Ascending aorta (tissue), 2 donors: ENCODE results near the gene PAIP1. TPM values are rescaled to one million over a fixed set of nuclear protein-coding genes. Genes with fewer than 3 reads are reported as not detected.

Experiments
- DNase-seq, 2 donors: peaks; one replicate each; pipeline ENCODE4 v3.0.0-alpha.2; 2019; ENCODE audit warnings: low spot score in 2 of 2
- H3K27ac ChIP-seq, 2 donors: fragments of 200-600 bp; sonication (generic); one replicate each; pipeline ENCODE4 v1.5.1; 2016 to 2017; ENCODE audit warnings: mild to moderate bottlenecking in 1 of 2
- H3K27me3 ChIP-seq: fragments of 200-600 bp; sonication (generic); one replicate; pipeline ENCODE4 v1.5.1; 2017
- H3K36me3 ChIP-seq, 2 donors: fragments of 200-600 bp; sonication (generic); one replicate each; pipeline ENCODE4 v1.5.1; 2016
- H3K4me1 ChIP-seq, 2 donors: fragments of 200-600 bp; sonication (generic); one replicate each; pipeline ENCODE4 v1.5.1; 2016 to 2017; ENCODE audit warnings: mild to moderate bottlenecking in 1 of 2
- H3K4me3 ChIP-seq, 2 donors: fragments of 200-600 bp; sonication (generic); one replicate each; pipeline ENCODE4 v1.5.1; 2016 to 2017; ENCODE audit warnings: mild to moderate bottlenecking in 1 of 2
- H3K9me3 ChIP-seq, 2 donors: fragments of 200-600 bp; sonication (generic); one replicate each; pipeline ENCODE4 v1.5.1; 2016
- intact Hi-C: fragments of 100-400 bp; cut with DNase I; formaldehyde crosslinking; loops from one replicate; pipeline ENCODE4 v1.15.1; 2023
- total RNA-seq: library from RNA; depleted of rRNA; stranded (reverse); fragments of >200 nt; gene quantifications from one replicate; pipeline ENCODE4 v1.1.0, GENCODE V29; 2016
- TF ChIP-seq, protein P1 (sequence below), 3 experiments: fragments of 200-600 bp in 2 of 3; fragments of 450-650 bp in 1 of 3; sonication (generic) in 2 of 3; IDR thresholded peaks; one replicate each; pipeline ENCODE4 v1.5.1; 2016 to 2019; ENCODE audit warnings: antibody characterized with exemption in 3 of 3, mild to moderate bottlenecking in 1 of 3, moderate library complexity in 1 of 3

PAIP1 gene, protein sequence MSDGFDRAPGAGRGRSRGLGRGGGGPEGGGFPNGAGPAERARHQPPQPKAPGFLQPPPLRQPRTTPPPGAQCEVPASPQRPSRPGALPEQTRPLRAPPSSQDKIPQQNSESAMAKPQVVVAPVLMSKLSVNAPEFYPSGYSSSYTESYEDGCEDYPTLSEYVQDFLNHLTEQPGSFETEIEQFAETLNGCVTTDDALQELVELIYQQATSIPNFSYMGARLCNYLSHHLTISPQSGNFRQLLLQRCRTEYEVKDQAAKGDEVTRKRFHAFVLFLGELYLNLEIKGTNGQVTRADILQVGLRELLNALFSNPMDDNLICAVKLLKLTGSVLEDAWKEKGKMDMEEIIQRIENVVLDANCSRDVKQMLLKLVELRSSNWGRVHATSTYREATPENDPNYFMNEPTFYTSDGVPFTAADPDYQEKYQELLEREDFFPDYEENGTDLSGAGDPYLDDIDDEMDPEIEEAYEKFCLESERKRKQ
- total RNA-seq = 93.6 TPM

DNA sequence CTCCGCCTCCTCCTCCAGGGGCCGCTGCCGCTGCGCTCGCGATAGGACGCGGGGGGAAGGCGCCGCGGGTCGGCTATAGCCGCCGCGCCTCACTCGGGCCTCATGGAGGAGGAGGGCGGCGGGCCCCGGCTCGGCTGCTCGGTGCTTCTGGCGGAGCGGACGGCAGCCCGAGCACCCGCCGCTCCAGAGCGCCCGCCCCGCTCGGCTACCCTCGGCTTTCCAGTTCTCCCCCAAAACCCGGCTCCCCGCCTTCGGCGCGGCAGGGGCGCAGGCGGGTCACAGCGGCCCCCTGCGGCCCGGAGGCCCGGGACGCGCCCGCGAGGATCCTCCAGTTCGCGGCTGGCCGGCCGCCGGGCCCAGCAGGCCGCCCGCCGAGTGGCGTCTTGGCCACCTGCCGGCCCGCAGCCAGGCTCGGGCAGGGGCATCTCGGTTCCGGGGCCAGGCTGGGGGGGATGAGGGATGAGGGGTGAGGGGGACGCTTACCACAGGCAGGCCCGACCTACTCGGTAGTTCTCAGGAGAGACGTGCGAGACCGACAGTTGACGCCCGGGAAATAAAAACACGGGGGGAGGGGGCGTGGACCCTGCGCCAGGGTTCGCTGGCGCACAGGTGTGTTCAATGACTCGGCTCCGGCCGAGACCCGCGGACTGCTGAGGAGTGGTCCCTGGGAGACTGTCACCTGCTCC lies at the start of gene PAIP1:
PAIP1 (minus strand) TSS at position 221 of the 686 bp plus-strand sequence. CDS start 231 bp downstream, outside the sequence.
- intact Hi-C loops = loop anchor here (1.0 to 5.0 kb wide), 4 partner anchors 42 to 1252 kb away; partner anchors contain the start of genes C5orf34, MRPS30 and TMEM267
- peak; percentile 9 to 88 for DNase-seq
- Histone ChIP-seq H3K27ac (peak within 1 kb of the TSS; percentile 96), H3K4me3 (peak within 1 kb of the TSS; percentile 79 to 90), H3K36me3 (peaks cover 2 to 4% of the 10 kb centered on the region in 2 donors), H3K27me3 (no peaks in the 10 kb centered on the region), H3K9me3 (no peaks in the 10 kb centered on the region), H3K4me1 (peaks cover 2 to 25% of the 10 kb centered on the region in 2 donors)
- TF ChIP-seq, protein P1, sequence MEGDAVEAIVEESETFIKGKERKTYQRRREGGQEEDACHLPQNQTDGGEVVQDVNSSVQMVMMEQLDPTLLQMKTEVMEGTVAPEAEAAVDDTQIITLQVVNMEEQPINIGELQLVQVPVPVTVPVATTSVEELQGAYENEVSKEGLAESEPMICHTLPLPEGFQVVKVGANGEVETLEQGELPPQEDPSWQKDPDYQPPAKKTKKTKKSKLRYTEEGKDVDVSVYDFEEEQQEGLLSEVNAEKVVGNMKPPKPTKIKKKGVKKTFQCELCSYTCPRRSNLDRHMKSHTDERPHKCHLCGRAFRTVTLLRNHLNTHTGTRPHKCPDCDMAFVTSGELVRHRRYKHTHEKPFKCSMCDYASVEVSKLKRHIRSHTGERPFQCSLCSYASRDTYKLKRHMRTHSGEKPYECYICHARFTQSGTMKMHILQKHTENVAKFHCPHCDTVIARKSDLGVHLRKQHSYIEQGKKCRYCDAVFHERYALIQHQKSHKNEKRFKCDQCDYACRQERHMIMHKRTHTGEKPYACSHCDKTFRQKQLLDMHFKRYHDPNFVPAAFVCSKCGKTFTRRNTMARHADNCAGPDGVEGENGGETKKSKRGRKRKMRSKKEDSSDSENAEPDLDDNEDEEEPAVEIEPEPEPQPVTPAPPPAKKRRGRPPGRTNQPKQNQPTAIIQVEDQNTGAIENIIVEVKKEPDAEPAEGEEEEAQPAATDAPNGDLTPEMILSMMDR (IDR thresholded peaks at IDR 0.05) = peak in 2 of 3 experiments; percentile 48 to 65

DNA sequence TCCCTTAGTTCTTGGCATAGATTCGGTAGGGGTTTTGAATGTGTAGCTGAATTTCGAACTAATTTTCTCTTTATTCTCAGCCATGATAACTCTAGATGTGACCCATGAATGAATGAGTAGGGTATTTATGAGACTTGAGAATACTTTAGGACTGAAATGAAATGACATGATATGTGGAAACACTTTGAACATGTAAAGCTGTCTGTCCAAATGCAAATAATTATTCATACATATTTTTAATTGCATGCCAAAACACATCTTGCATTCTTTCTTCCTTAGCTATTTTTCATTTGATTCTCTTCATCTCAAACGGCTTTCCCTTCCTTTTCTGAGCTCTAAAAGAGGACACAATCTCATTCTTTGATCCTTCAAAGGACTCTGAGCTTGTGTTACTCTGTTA lies 49.5 kb upstream of the PAIP1 start:
- DNase-seq = no peak
- no peak overlapping the region for H3K4me3 ChIP-seq
- H3K9me3 ChIP-seq = no peaks in the 10 kb centered on the region
- H3K27ac ChIP-seq = no peak overlapping the region
- H3K4me1 ChIP-seq = peaks cover 2 to 5% of the 10 kb centered on the region in 2 donors
- intact Hi-C loops = no loop called here
- no peaks in the 10 kb centered on the region for H3K27me3 ChIP-seq
- peaks cover 6 to 22% of the 10 kb centered on the region in 2 donors for H3K36me3 ChIP-seq
- TF ChIP-seq, protein P1 (IDR thresholded peaks at IDR 0.05) = no peak

DNA sequence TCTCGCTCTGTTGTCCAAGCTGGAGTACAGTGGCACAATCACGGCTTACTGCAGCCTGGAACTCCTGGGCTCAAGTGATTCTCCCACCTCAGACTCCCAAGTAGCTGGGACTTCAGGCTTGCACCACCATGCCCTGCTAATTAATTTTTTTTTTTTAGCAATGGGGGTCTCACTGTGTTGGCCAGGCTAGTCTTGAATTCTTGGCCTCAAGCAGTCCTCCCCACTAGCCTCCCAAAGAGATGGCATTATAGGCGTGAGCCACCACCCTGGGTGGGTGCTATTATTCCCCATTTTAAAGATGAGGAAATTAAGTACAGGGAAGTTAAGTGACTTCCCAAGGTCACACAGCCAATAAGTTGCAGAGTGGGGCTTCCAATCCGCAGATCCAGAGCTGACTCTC lies 47.8 kb upstream of the PAIP1 start:
- intact Hi-C loops = loop anchor here (1.0 to 5.0 kb wide), 3 partner anchors 48 to 482 kb away; partner anchors contain the start of genes HMGCS1 and ZNF131
- Histone ChIP-seq H3K4me1 (peaks cover 2 to 9% of the 10 kb centered on the region in 2 donors), H3K9me3 (no peaks in the 10 kb centered on the region), H3K36me3 (peaks cover 3 to 5% of the 10 kb centered on the region in 2 donors), H3K27me3 (no peaks in the 10 kb centered on the region), H3K4me3 (peak overlapping the region in 1 of 2 donors; percentile 97), H3K27ac (peak overlapping the region; percentile 86 to 95)
- DNase-seq = no peak
- TF ChIP-seq, protein P1 (IDR thresholded peaks at IDR 0.05) = no peak

DNA sequence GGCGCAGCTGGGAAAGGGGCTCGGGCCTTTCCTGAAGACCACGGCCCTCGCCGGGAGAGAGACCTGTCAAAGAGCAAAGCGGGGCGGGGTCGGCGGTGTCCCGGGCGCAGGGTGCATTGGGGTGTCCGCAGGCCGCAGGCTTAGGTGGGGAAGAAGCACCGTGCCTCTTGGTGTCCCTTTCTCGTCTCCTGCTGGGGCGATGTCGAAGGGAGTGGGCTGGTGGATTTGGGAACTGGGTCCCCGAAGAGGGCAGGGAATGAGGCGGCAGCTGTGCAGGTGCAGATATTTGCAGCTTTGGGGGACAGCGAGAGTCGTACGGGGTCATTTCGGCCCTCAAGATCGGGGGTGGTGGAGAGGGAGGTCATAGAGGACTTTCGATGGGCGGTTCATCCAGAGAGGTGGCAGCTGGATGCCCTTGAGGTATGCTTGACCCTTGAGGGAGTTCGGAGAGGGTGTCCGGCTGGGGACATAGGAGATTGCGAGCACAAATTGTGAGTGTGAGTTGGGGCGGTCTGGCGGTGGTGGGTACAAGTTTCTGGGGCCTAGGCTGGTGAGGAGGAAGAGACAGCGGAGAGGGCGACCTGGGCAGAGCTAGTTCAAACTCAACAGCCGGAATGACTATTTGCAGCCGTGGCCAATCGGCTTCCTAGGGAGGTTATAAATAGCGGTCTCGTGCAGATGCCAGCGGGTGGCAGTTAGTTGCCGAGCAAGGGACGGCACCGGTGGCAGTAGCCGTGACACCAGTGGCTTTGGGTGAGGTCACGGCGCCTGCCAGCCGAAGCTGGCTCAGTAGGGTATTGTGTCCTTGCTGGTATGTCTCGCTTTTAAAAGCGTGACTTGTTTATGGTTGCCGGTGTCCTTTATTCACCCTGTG lies 46.7 kb upstream of the PAIP1 start:
- DNase-seq = peak; percentile 52 to 86
- Histone ChIP-seq H3K27me3 (no peaks in the 10 kb centered on the region), H3K4me1 (peaks cover 2 to 9% of the 10 kb centered on the region in 2 donors), H3K27ac (peak overlapping the region; percentile 86 to 95), H3K36me3 (peaks cover 0 to 3% of the 10 kb centered on the region in 2 donors), H3K4me3 (peak overlapping the region; percentile 82 to 97), H3K9me3 (no peaks in the 10 kb centered on the region)
- TF ChIP-seq, protein P1 (IDR thresholded peaks at IDR 0.05) = no peak
- intact Hi-C loops = loop anchor here (1.0 to 5.0 kb wide), 3 partner anchors 47 to 481 kb away; partner anchors contain the start of genes HMGCS1 and ZNF131
